Upper lobe of left lung (tissue), 4 donors: Measurements from ENCODE around the gene EBF3.

Source experiments
- EP300 ChIP-seq, 4 donors: sonication (generic); formaldehyde crosslinking; IDR thresholded peaks; one replicate each; pipeline ENCODE4 v1.5.1; 2017; ENCODE audit warnings: antibody characterized with exemption in 4 of 4, control low read depth in 2 of 4
- POLR2A ChIP-seq, 4 donors: fragments of 450-650 bp; IDR thresholded peaks; one replicate each; pipeline ENCODE4 v1.5.1; 2016 to 2017; ENCODE audit warnings: antibody characterized with exemption in 4 of 4, mild to moderate bottlenecking in 2 of 4
- POLR2AphosphoS5 ChIP-seq, 2 donors: sonication (generic); formaldehyde crosslinking; IDR thresholded peaks; one replicate each; pipeline ENCODE4 v1.5.1; 2017; ENCODE audit warnings: antibody characterized with exemption in 2 of 2
- TF ChIP-seq, protein P1 (sequence below), 6 experiments: fragments of 450-650 bp in 4 of 6; fragments of 200-600 bp in 2 of 6; sonication (generic) in 2 of 6; IDR thresholded peaks; one replicate each; pipeline ENCODE4 v1.5.1; 2016 to 2019; ENCODE audit warnings: antibody characterized with exemption in 6 of 6

DNA sequence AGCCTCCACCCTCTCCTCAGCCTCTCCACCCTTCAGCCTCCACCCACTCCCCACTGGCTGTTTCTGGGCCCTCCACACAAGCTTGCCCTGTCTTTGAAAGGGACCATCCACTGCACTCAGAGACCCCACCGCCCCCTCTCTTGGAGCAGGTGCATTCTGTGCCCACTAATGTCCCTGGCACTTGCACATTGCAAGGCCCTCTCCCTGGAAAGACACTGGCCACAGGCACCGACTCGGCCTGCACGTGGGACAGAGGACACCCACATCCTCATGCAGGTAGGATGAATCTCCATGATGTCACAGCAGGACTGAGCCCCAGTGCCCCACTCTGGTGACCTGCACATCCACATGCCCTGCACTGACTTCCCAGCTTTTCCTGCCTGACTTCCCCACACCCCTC lies 36.8 kb upstream of the EBF3 start:
- no peak for TF ChIP-seq POLR2A (IDR thresholded peaks at IDR 0.05)
- TF ChIP-seq, protein P1, sequence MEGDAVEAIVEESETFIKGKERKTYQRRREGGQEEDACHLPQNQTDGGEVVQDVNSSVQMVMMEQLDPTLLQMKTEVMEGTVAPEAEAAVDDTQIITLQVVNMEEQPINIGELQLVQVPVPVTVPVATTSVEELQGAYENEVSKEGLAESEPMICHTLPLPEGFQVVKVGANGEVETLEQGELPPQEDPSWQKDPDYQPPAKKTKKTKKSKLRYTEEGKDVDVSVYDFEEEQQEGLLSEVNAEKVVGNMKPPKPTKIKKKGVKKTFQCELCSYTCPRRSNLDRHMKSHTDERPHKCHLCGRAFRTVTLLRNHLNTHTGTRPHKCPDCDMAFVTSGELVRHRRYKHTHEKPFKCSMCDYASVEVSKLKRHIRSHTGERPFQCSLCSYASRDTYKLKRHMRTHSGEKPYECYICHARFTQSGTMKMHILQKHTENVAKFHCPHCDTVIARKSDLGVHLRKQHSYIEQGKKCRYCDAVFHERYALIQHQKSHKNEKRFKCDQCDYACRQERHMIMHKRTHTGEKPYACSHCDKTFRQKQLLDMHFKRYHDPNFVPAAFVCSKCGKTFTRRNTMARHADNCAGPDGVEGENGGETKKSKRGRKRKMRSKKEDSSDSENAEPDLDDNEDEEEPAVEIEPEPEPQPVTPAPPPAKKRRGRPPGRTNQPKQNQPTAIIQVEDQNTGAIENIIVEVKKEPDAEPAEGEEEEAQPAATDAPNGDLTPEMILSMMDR (IDR thresholded peaks at IDR 0.05): no peak
- no peak for TF ChIP-seq POLR2AphosphoS5 (IDR thresholded peaks at IDR 0.05)
- TF ChIP-seq EP300 (IDR thresholded peaks at IDR 0.05): no peak
